Small intestine (tissue), 7 donors: ENCODE measurements around the gene GLI3. TPM values are rescaled to one million over a fixed set of nuclear protein-coding genes. Genes with fewer than 3 reads are reported as not detected.

ENCODE experiments used
- DNase-seq, 2 donors: peaks; one replicate each; pipeline versions ENCODE4 v3.0.0 to v3.0.0-alpha.2; 2013
- FAIRE-seq: peaks from 2 replicates; lab custom pipeline; 2012; peaks lifted over from hg19 to GRCh38; lab: Jason Lieb, UNC
- H3K27ac ChIP-seq, 3 donors: one replicate each; pipeline ENCODE4 v1.5.1; 2013; ENCODE audit warnings: low read length in 2 of 3, mild to moderate bottlenecking in 2 of 3, control low read depth in 1 of 3, inconsistent platforms in 1 of 3, low read depth in 1 of 3, moderate library complexity in 1 of 3
- H3K27me3 ChIP-seq, 3 donors: one replicate each; pipeline ENCODE4 v1.6.1; 2013; ENCODE audit warnings: low read length in 3 of 3, inconsistent platforms in 1 of 3; ENCODE audit not compliant: control insufficient read depth in 3 of 3, insufficient read depth in 3 of 3
- H3K36me3 ChIP-seq, 3 donors: one replicate each; pipeline ENCODE4 v1.6.1; 2013; ENCODE audit warnings: low read length in 3 of 3, inconsistent platforms in 1 of 3, low read depth in 1 of 3, mild to moderate bottlenecking in 1 of 3, moderate library complexity in 1 of 3; ENCODE audit not compliant: control insufficient read depth in 3 of 3, insufficient read depth in 2 of 3
- H3K4me1 ChIP-seq, 3 donors: one replicate each; pipeline ENCODE4 v1.6.1; 2013; ENCODE audit warnings: low read length in 2 of 3, inconsistent platforms in 1 of 3, low read depth in 1 of 3, mild to moderate bottlenecking in 1 of 3, moderate library complexity in 1 of 3; ENCODE audit not compliant: control insufficient read depth in 3 of 3, insufficient read depth in 2 of 3
- H3K4me3 ChIP-seq, 3 donors: one replicate each; pipeline ENCODE4 v1.5.1; 2013; ENCODE audit warnings: low read length in 3 of 3, control low read depth in 1 of 3, inconsistent platforms in 1 of 3, low read depth in 1 of 3, mild to moderate bottlenecking in 1 of 3, moderate library complexity in 1 of 3
- H3K9me3 ChIP-seq, 2 donors: one replicate each; pipeline ENCODE4 v1.6.1; 2013; ENCODE audit warnings: low read depth in 1 of 2, low read length in 1 of 2; ENCODE audit not compliant: control insufficient read depth in 2 of 2, insufficient read depth in 1 of 2
- WGBS, 3 donors: extraction: QIAGEN DNeasy Blood & Tissue Kit; methylation state at CpG; one replicate each; pipeline ENCODE4 v1.1.7; 2013; 5-methylcytosine and 5-hydroxymethylcytosine counted together
- polyA plus RNA-seq, 4 donors: library from polyadenylated mRNA; stranded (reverse) in 3 of 4; unstranded in 1 of 4; fragments of 200-250 nt in 3 of 4; fragments of 120-200 nt in 1 of 4; gene quantifications; one replicate each; pipeline versions ENCODE4 v1.2.1 to v1.2.3, GENCODE V29; 2013
- donor health status: healthy with polysubstance abuse.
- donor health status: control.
- donor health status: control.
- donor health status: Bipolar disorder and iron deficiency.
- donor health status: healthy.

GLI3 gene
- polyA plus RNA-seq, 4 donors: 0.54 to 2.7 (median 1.8) TPM; not detected in 1

GRCh38 chr7:42263971-42264370 is 27.0 kb upstream of the GLI3 start:
- H3K36me3 ChIP-seq: no peaks in the 10 kb centered on the region
- FAIRE-seq (no peak), DNase-seq (no peak)
- H3K9me3 ChIP-seq: no peaks in the 10 kb centered on the region
- WGBS, 3 donors: 65 to 82% (median 71%) methylated on average over 4 of the region's 4 CpGs
- H3K27ac ChIP-seq: no peak overlapping the region
- peaks cover 0 to 3% (median 0%) of the 10 kb centered on the region in 3 donors for H3K27me3 ChIP-seq
- H3K4me1 ChIP-seq: no peaks in the 10 kb centered on the region
- H3K4me3 ChIP-seq: no peak overlapping the region

DNA sequence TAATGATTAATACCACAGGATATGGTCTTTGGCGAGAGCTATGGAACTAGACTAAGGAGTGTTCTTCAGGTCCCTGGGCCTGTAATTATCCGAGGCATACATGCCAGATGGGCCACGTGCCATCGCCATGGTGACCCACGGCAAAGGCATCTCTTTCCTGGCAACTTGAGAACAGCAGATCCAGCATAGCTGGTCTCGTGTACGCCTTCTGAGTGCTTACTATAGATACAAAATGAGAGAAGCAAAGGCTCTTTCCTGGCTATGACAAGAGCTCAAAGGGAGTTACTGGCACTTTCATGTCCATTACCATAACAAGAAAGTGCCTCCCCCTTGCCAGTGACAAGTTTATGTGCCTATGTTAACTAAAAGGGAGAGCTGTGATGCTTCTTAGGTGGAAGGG is 26.0 kb upstream of the GLI3 start:
- no peaks in the 10 kb centered on the region for H3K9me3 ChIP-seq
- H3K4me1 ChIP-seq: no peaks in the 10 kb centered on the region
- WGBS, 3 donors: 60 to 68% (median 64%) methylated on average over 7 of the region's 7 CpGs
- no peak overlapping the region for H3K27ac ChIP-seq
- FAIRE-seq (no peak), DNase-seq (no peak)
- peaks cover 0 to 3% (median 0%) of the 10 kb centered on the region in 3 donors for H3K27me3 ChIP-seq
- no peaks in the 10 kb centered on the region for H3K36me3 ChIP-seq
- H3K4me3 ChIP-seq: no peak overlapping the region

DNA sequence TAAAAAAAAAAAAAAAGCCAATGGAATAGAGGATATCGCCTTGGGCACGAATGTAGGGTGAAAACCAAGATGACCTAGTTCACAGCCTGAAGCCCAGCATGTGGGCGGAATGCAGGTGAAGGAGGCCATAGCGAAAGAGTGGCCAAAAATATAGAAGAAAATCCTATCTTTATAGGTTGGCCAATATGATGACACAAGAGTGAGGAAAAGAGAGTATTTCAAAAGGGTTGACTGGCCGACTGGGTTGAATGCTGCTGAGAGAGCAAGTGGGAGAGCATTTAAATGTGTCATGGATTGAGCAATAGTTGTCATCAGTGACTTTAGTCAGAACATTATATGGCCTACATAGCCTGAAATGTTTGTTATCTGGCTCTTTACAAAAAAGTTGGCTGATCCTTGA is 17.2 kb upstream of the GLI3 start:
- no peak overlapping the region for H3K27ac ChIP-seq
- H3K27me3 ChIP-seq: no peaks in the 10 kb centered on the region
- DNase-seq: no peak
- H3K4me1 ChIP-seq: no peaks in the 10 kb centered on the region
- no peak for FAIRE-seq
- 81 to 87% (median 82%) methylated on average over 5 of the region's 5 CpGs for WGBS, 3 donors
- H3K4me3 ChIP-seq: no peak overlapping the region
- no peaks in the 10 kb centered on the region for H3K9me3 ChIP-seq
- no peaks in the 10 kb centered on the region for H3K36me3 ChIP-seq

DNA sequence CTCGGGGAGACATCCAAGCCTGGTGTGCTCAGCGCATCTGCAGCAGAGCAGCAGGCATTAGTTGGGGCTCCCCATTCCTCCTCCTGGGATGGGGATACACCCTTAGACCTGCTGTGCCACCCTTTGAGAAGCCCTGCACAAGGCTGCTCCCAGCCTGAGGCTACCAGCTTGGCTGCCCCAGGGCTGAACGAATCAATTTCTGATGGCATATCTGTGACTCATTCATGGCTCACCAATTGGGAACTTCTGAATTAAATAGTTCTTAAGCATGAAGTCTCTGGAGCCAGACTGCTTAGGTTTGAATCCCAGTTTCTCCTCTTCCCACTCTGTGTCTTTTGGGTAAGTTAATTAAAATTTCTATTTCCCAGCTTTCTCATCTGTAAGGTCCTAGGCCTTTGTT is 16.3 kb upstream of the GLI3 start:
- FAIRE-seq (no peak), DNase-seq (no peak)
- no peaks in the 10 kb centered on the region for H3K9me3 ChIP-seq
- H3K4me3 ChIP-seq: no peak overlapping the region
- no peaks in the 10 kb centered on the region for H3K27me3 ChIP-seq
- H3K36me3 ChIP-seq: no peaks in the 10 kb centered on the region
- no peaks in the 10 kb centered on the region for H3K4me1 ChIP-seq
- 84 to 86% (median 85%) methylated on average over 3 of the region's 3 CpGs for WGBS, 3 donors
- no peak overlapping the region for H3K27ac ChIP-seq

- Histone ChIP-seq H3K9me3 (no peaks in the 10 kb centered on the region), H3K27ac (no peak overlapping the region), H3K27me3 (peaks cover 0 to 3% (median 0%) of the 10 kb centered on the region in 3 donors), H3K4me1 (no peaks in the 10 kb centered on the region), H3K36me3 (no peaks in the 10 kb centered on the region), H3K4me3 (no peak overlapping the region)
- DNase-seq (no peak), FAIRE-seq (no peak)
- 64 to 85% (median 69%) methylated on average over 2 of the region's 2 CpGs for WGBS, 3 donors
These were observed 13.4 kb upstream of the GLI3 start for GRCh38 chr7:42250411-42250810.

- Histone ChIP-seq H3K36me3 (no peaks in the 10 kb centered on the region), H3K4me3 (no peak overlapping the region), H3K4me1 (no peaks in the 10 kb centered on the region), H3K9me3 (no peaks in the 10 kb centered on the region), H3K27ac (no peak overlapping the region), H3K27me3 (peaks cover 0 to 6% (median 0%) of the 10 kb centered on the region in 3 donors)
- no peak for FAIRE-seq
- no peak for DNase-seq
- WGBS, 3 donors: 71 to 89% (median 73%) methylated on average over 1 of the region's 1 CpG
These were observed 11.6 kb upstream of the GLI3 start for GRCh38 chr7:42248579-42248978.

DNA sequence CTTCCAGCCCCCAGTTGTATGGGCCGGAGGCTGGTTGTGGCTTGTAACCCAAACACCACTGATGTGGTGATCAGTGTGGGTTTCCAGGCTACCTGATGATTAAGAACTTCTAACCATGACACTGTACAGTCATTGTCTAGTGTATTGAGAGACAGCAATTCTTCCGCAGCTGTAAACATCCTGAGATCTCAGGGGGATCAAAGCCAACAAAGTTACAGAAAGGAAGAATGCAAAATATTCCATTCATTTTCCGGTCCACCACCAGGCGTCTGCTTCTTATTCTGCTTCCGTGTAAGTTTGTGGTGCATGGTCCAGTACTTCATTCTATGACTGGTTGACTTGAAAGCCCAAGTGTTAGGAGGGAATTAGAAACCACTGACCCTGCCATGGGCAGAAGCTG is 10.3 kb upstream of the GLI3 start:
- DNase-seq (no peak), FAIRE-seq (no peak)
- H3K9me3 ChIP-seq: no peaks in the 10 kb centered on the region
- no peaks in the 10 kb centered on the region for H3K4me1 ChIP-seq
- peaks cover 0 to 6% (median 0%) of the 10 kb centered on the region in 3 donors for H3K27me3 ChIP-seq
- H3K36me3 ChIP-seq: no peaks in the 10 kb centered on the region
- no peak overlapping the region for H3K4me3 ChIP-seq
- no peak overlapping the region for H3K27ac ChIP-seq
- WGBS, 3 donors: 64 to 84% (median 73%) methylated on average over 5 of the region's 5 CpGs

DNA sequence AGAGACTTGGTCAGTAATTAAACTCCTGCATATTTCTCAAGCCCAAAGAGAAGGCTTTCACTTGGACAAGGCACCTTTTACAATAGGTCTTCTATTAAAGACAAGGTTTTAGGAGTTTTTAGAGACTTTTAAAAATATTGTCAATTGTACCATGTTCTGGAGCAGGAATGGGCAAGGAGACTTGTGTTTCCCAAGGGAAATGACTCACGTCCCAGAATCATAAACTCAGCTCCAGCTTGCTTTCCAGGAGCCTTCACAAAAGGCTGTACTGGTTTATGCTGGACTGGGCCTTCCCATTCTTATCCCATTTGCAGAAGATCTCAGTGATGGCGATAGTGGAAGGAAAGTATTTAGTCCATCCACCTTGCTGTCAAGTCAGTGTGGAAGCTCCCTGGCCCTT is 7.8 kb upstream of the GLI3 start:
- WGBS, 3 donors: 67 to 74% (median 70%) methylated on average over 2 of the region's 2 CpGs
- H3K4me1 ChIP-seq: no peaks in the 10 kb centered on the region
- peaks cover 0 to 25% (median 0%) of the 10 kb centered on the region in 3 donors for H3K27me3 ChIP-seq
- H3K36me3 ChIP-seq: no peaks in the 10 kb centered on the region
- DNase-seq (no peak), FAIRE-seq (no peak)
- H3K27ac ChIP-seq: no peak overlapping the region
- no peak overlapping the region for H3K4me3 ChIP-seq
- no peaks in the 10 kb centered on the region for H3K9me3 ChIP-seq

DNA sequence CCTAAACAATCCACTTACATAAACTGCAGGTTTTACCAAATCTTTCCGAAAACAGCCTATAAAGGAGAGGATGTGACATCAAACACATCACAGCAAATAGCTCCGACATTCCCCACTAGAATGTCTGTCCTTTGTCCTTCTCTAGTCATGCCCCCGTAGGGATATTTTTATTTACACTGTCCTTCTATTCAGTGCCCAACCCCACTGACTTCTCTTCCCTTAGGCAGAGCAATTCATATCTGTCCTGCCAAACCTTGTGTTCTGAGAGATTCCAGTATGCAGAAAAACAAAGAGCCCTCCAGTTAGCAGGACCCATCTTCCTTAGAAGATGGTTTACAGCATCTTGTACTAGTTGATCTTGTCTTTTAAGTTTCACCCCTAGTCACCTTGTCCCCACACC is 5.4 kb upstream of the GLI3 start:
- FAIRE-seq: no peak
- Histone ChIP-seq H3K27ac (no peak overlapping the region), H3K27me3 (peaks cover 3 to 42% (median 5%) of the 10 kb centered on the region in 3 donors), H3K4me3 (no peak overlapping the region), H3K4me1 (no peaks in the 10 kb centered on the region), H3K9me3 (no peaks in the 10 kb centered on the region), H3K36me3 (no peaks in the 10 kb centered on the region)
- WGBS, 3 donors: 71 to 77% (median 77%) methylated on average over 3 of the region's 3 CpGs
- DNase-seq: no peak
